Thymus (tissue), 11 donors: Measurements from ENCODE around the gene ZRANB1. TPM values are rescaled to one million over a fixed set of nuclear protein-coding genes. Genes with fewer than 3 reads are reported as not detected.

ENCODE experiments used
- DNase-seq, 9 donors: peaks; one replicate each; pipeline ENCODE4 v3.0.0-alpha.2; 2013; ENCODE audit warnings: low spot score in 9 of 9, low read depth in 6 of 9, missing footprints in 1 of 9
- H3K27ac ChIP-seq, 2 donors: one replicate each; pipeline ENCODE4 v1.5.1; 2013; ENCODE audit warnings: control low read depth in 1 of 2, low read depth in 1 of 2, low read length in 1 of 2, mild to moderate bottlenecking in 1 of 2, moderate library complexity in 1 of 2
- H3K27me3 ChIP-seq, 2 donors: one replicate each; pipeline ENCODE4 v1.5.1; 2013; ENCODE audit warnings: low read length in 1 of 2; ENCODE audit not compliant: control insufficient read depth in 2 of 2, insufficient read depth in 1 of 2
- H3K36me3 ChIP-seq, 2 donors: one replicate each; pipeline ENCODE4 v1.5.1; 2013; ENCODE audit warnings: low read length in 1 of 2, mild to moderate bottlenecking in 1 of 2, moderate library complexity in 1 of 2; ENCODE audit not compliant: control insufficient read depth in 2 of 2, insufficient read depth in 2 of 2
- H3K4me1 ChIP-seq, 2 donors: one replicate each; pipeline ENCODE4 v1.5.1; 2013; ENCODE audit warnings: low read length in 2 of 2; ENCODE audit not compliant: control insufficient read depth in 2 of 2, insufficient read depth in 2 of 2
- H3K4me3 ChIP-seq, 2 donors: one replicate each; pipeline ENCODE4 v1.5.1; 2013; ENCODE audit warnings: low read length in 2 of 2, control low read depth in 1 of 2, mild to moderate bottlenecking in 1 of 2
- H3K9me3 ChIP-seq, 2 donors: one replicate each; pipeline ENCODE4 v1.5.1; 2013; ENCODE audit warnings: low read length in 1 of 2, mild to moderate bottlenecking in 1 of 2; ENCODE audit not compliant: control insufficient read depth in 2 of 2, insufficient read depth in 1 of 2
- WGBS: extraction: QIAGEN DNeasy Blood & Tissue Kit; methylation state at CpG from one replicate; pipeline ENCODE4 v1.1.7; 2013; 5-methylcytosine and 5-hydroxymethylcytosine counted together
- polyA plus RNA-seq: library from polyadenylated mRNA; stranded (reverse); fragments of 200-250 nt; gene quantifications from one replicate; pipeline ENCODE4 v1.2.3, GENCODE V29; 2013
- total RNA-seq: library from RNA; stranded (reverse); fragments of 120-200 nt; gene quantifications from one replicate; pipeline ENCODE4 v1.2.4, GENCODE V29; 2013
- donor health status: healthy.

The ZRANB1 gene
- total and polyA plus RNA-seq, 2 donors = 16.0 to 17.5 TPM

GRCh38 chr10:124955243-124955642 lies 13.3 kb downstream of the ZRANB1 start:
- H3K27ac ChIP-seq = no peak overlapping the region
- DNase-seq = no peak

DNA sequence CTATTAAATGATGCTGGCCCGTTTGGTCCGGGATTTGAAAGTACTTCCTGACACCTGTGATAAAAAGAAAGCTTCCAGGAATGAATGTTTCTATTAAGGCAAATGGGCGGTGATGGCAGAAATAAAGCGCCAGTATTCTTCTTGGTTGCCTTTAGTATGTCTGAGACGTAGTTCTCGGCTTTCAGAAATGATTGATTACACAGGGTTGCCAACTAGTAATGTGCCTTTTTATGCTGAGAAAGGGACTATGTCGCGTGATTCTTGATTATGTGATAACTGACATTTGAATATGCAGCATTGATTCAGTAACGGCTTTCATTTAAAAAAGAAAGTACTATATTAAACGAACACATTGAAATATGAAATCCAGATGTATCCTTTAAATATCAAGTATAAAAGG lies 13.9 kb downstream of the ZRANB1 start:
- no peaks in the 10 kb centered on the region for H3K9me3 ChIP-seq
- H3K27ac ChIP-seq = no peak overlapping the region
- no peaks in the 10 kb centered on the region for H3K4me1 ChIP-seq
- 93% methylated on average over 10 of the region's 10 CpGs for WGBS
- H3K27me3 ChIP-seq = no peaks in the 10 kb centered on the region
- H3K36me3 ChIP-seq = peaks cover 6 to 8% of the 10 kb centered on the region in 2 donors
- DNase-seq = no peak
- no peak overlapping the region for H3K4me3 ChIP-seq

More at GRCh38 chr10:124955243-124955642, 13.3 kb downstream of the ZRANB1 start:
- H3K27me3 ChIP-seq = no peaks in the 10 kb centered on the region
- peaks cover 6 to 8% of the 10 kb centered on the region in 2 donors for H3K36me3 ChIP-seq
- 80% methylated on average over 7 of the region's 7 CpGs for WGBS
- no peak overlapping the region for H3K4me3 ChIP-seq
- no peaks in the 10 kb centered on the region for H3K4me1 ChIP-seq
- H3K9me3 ChIP-seq = no peaks in the 10 kb centered on the region

DNA sequence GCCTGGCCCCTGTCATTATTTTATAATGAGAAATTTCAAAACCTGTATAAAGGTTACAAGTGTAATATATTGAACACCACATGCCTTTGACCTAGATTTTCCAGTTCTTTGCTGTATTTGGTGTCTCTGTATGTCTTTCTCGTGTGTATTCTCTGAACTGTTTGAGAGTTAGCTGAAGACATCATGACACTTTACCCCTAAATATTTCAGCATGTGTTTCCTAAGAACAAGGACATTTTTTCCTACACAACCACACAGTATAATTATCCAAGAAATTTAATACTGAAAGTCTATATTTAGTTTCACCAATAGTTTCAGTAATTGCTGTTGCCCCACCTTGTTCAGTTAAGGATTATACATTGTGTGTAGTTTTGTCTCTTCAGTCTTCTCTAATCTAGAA lies 14.8 kb downstream of the ZRANB1 start:
- no peak overlapping the region for H3K4me3 ChIP-seq
- peaks cover 6 to 8% of the 10 kb centered on the region in 2 donors for H3K36me3 ChIP-seq
- H3K27ac ChIP-seq = no peak overlapping the region
- H3K27me3 ChIP-seq = no peaks in the 10 kb centered on the region
- WGBS = 96% methylated on average over 1 of the region's 1 CpG
- no peak for DNase-seq
- H3K4me1 ChIP-seq = no peaks in the 10 kb centered on the region
- H3K9me3 ChIP-seq = no peaks in the 10 kb centered on the region

DNA sequence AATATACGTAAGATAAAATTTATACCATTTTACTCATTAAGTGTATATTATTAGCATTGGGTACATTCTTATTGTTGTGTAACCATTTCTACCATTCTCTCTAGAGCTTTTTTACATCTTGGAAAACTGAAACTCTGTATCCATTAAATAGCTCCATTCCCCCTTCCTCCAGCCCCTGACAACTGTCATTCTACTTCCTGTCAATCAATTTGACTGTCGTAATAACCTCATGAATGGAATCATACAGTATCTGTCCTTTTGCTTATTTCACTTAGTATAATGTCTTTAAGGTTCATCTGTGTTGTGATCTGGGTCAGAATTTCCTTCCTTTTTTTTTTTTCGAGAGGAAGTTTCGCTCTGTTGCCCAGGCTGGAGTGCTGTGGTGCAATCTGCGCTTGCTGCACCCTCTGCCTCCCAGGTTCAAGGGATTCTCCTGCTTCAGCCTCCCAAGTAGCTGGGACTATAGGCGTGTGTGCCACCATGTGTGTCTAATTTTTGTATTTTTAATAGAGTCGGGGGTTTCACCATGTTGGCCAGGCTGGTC lies 15.6 kb downstream of the ZRANB1 start:
- WGBS = 80% methylated on average over 7 of the region's 7 CpGs
- peaks cover 5 to 7% of the 10 kb centered on the region in 2 donors for H3K36me3 ChIP-seq
- H3K4me3 ChIP-seq = no peak overlapping the region
- no peaks in the 10 kb centered on the region for H3K9me3 ChIP-seq
- H3K27ac ChIP-seq = no peak overlapping the region
- DNase-seq = no peak
- no peaks in the 10 kb centered on the region for H3K4me1 ChIP-seq
- H3K27me3 ChIP-seq = no peaks in the 10 kb centered on the region

GRCh38 chr10:124959564-124959963 lies 17.6 kb downstream of the ZRANB1 start:
- Histone ChIP-seq H3K27me3 (no peaks in the 10 kb centered on the region), H3K27ac (no peak overlapping the region), H3K36me3 (peaks cover 3 to 7% of the 10 kb centered on the region in 2 donors), H3K4me1 (no peaks in the 10 kb centered on the region), H3K9me3 (no peaks in the 10 kb centered on the region), H3K4me3 (no peak overlapping the region)
- DNase-seq = no peak
- WGBS = 98% methylated on average over 3 of the region's 3 CpGs

- H3K9me3 ChIP-seq = no peaks in the 10 kb centered on the region
- H3K27ac ChIP-seq = no peak overlapping the region
- peaks cover 2 to 10% of the 10 kb centered on the region in 2 donors for H3K36me3 ChIP-seq
- 96% methylated on average over 4 of the region's 4 CpGs for WGBS
- H3K4me3 ChIP-seq = no peak overlapping the region
- H3K27me3 ChIP-seq = no peaks in the 10 kb centered on the region
- no peak for DNase-seq
- H3K4me1 ChIP-seq = no peaks in the 10 kb centered on the region
Measured at GRCh38 chr10:124961248-124961570, 19.3 kb downstream of the ZRANB1 start.

DNA sequence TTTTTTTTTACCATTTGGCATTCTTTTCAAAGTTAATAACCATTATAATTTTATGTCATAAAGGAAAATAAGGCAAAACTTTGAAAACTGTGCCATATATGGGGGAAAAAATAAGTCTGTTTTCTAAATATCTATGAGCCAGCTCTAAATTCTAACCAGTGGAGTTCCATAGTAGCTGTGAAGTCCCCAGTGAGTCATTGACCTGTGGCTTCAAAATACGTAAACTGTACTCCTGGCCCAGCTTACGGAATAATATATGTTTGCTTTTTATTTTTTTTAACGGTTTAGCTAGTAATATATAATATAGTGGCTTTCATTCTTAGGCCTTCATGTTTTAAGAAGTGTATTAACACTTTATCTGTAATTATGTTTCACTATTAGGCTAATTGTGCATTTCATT lies 20.5 kb downstream of the ZRANB1 start:
- Histone ChIP-seq H3K36me3 (peaks cover 2 to 20% of the 10 kb centered on the region in 2 donors), H3K27ac (no peak overlapping the region), H3K27me3 (no peaks in the 10 kb centered on the region), H3K4me1 (no peaks in the 10 kb centered on the region), H3K4me3 (no peak overlapping the region), H3K9me3 (no peaks in the 10 kb centered on the region)
- no peak for DNase-seq
- WGBS = 97% methylated on average over 3 of the region's 3 CpGs

GRCh38 chr10:124963866-124964720 lies 22.2 kb downstream of the ZRANB1 start:
- no peaks in the 10 kb centered on the region for H3K4me1 ChIP-seq
- no peak overlapping the region for H3K4me3 ChIP-seq
- no peaks in the 10 kb centered on the region for H3K9me3 ChIP-seq
- 96% methylated on average over 7 of the region's 7 CpGs for WGBS
- peaks cover 10 to 29% of the 10 kb centered on the region in 2 donors for H3K36me3 ChIP-seq
- no peaks in the 10 kb centered on the region for H3K27me3 ChIP-seq
- H3K27ac ChIP-seq = no peak overlapping the region
- DNase-seq = no peak

DNA sequence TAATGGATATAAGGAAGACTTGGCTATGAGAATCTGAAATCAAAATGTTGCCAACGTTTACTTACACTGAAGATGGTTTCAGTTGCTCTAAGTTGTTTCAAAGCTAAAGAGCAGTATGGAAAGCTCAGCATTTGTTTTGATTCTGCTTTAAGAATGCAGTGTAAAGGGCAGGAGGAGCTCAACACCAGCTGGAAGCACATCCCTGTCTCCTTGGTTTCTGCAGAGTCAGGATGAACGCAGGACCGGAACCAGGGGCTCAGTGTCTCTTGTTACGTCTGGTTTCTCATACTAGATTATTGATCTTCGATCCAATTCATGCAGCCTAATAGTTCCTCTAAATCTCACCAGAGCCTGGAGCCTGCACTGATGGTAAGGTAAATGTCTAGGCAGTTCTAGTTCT lies 24.1 kb downstream of the ZRANB1 start:
- no peak for DNase-seq
- H3K36me3 ChIP-seq = peaks cover 10 to 30% of the 10 kb centered on the region in 2 donors
- H3K4me3 ChIP-seq = no peak overlapping the region
- no peaks in the 10 kb centered on the region for H3K4me1 ChIP-seq
- H3K27me3 ChIP-seq = no peaks in the 10 kb centered on the region
- H3K27ac ChIP-seq = no peak overlapping the region
- WGBS = 96% methylated on average over 5 of the region's 5 CpGs
- no peaks in the 10 kb centered on the region for H3K9me3 ChIP-seq
